ENCODE results near the gene PHGDH.

- TF ChIP-seq, protein P1, sequence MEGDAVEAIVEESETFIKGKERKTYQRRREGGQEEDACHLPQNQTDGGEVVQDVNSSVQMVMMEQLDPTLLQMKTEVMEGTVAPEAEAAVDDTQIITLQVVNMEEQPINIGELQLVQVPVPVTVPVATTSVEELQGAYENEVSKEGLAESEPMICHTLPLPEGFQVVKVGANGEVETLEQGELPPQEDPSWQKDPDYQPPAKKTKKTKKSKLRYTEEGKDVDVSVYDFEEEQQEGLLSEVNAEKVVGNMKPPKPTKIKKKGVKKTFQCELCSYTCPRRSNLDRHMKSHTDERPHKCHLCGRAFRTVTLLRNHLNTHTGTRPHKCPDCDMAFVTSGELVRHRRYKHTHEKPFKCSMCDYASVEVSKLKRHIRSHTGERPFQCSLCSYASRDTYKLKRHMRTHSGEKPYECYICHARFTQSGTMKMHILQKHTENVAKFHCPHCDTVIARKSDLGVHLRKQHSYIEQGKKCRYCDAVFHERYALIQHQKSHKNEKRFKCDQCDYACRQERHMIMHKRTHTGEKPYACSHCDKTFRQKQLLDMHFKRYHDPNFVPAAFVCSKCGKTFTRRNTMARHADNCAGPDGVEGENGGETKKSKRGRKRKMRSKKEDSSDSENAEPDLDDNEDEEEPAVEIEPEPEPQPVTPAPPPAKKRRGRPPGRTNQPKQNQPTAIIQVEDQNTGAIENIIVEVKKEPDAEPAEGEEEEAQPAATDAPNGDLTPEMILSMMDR (optimal IDR thresholded peaks at IDR 0.05 in 1 of 3, IDR thresholded peaks at IDR 0.05 in 1 of 3, conservative IDR thresholded peaks at IDR 0.05 in 1 of 3; ENCODE audit: extremely low read depth in 1 of 3, insufficient read depth in 2 of 3, low read length in 3 of 3): no peak
- no peak for TF ChIP-seq EZH2 (IDR thresholded peaks at IDR 0.05; ENCODE audit: low read length)
Observed at GRCh38 chr1:119742202-119742601, 30.5 kb downstream of the PHGDH start.

Measured in keratinocyte (primary cell).